Naive thymus-derived CD4-positive, alpha-beta T cell (primary cell): ENCODE results near the gene B4GALT3. TPM values are rescaled to one million over a fixed set of nuclear protein-coding genes. Genes with fewer than 3 reads are reported as not detected.

Experiments
- ATAC-seq: fragments of 150-1000 bp; cut with Tn5 transposase; 2 replicates; pipeline ENCODE4 v1.10.0; 2021; ENCODE audit warnings: mild to moderate bottlenecking, moderate library complexity
- CTCF ChIA-PET: fragments of 350-600 bp; sonication (Branson Sonifier 250); formaldehyde crosslinking; loops from one replicate; lab custom pipeline; 2021; ENCODE audit warnings: antibody characterized with exemption; lab: Charles Lee
- POLR2A ChIA-PET: fragments of 350-600 bp; sonication (Branson Sonifier 250); formaldehyde crosslinking; loops from one replicate; lab custom pipeline; 2021; ENCODE audit warnings: antibody characterized with exemption, inconsistent platforms; lab: Charles Lee
- DNase-seq, 9 donors: peaks; one replicate each; pipeline versions ENCODE4 v3.0.0 to v3.0.0-alpha.2; 2020 to 2022; ENCODE audit warnings: mixed read lengths in 1 of 9
- H3K27ac ChIP-seq: one replicate; pipeline ENCODE4 v1.7.0; 2013; ENCODE audit warnings: mild to moderate bottlenecking, low read depth, low read length, moderate library complexity
- H3K27me3 ChIP-seq, 2 donors: one replicate each; pipeline ENCODE4 v1.7.0; 2013; ENCODE audit warnings: low read length in 2 of 2, mild to moderate bottlenecking in 2 of 2, moderate library complexity in 2 of 2; ENCODE audit not compliant: control insufficient read depth in 2 of 2, insufficient read depth in 2 of 2
- H3K36me3 ChIP-seq, 3 experiments: 1 replicate in 2 of 3; 2 replicates in 1 of 3; pipeline ENCODE4 v1.7.0; 2013; ENCODE audit warnings: low read length in 3 of 3, mild to moderate bottlenecking in 3 of 3, moderate library complexity in 1 of 3; ENCODE audit not compliant: insufficient read depth in 3 of 3, control insufficient read depth in 2 of 3
- H3K4me1 ChIP-seq, 2 donors: one replicate each; pipeline ENCODE4 v1.7.0; 2013; ENCODE audit warnings: low read length in 2 of 2, mild to moderate bottlenecking in 2 of 2, moderate library complexity in 1 of 2; ENCODE audit not compliant: control insufficient read depth in 2 of 2, insufficient read depth in 2 of 2
- H3K4me3 ChIP-seq: 2 replicates; pipeline ENCODE4 v1.7.0; 2013; ENCODE audit warnings: mild to moderate bottlenecking, low read length
- H3K9me3 ChIP-seq, 3 experiments: 1 replicate in 2 of 3; 2 replicates in 1 of 3; pipeline ENCODE4 v1.7.0; 2013; ENCODE audit warnings: low read length in 3 of 3; ENCODE audit not compliant: control insufficient read depth in 2 of 3
- H3K27ac Mint-ChIP-seq, 9 donors: one replicate each; pipeline ENCODE4 v1.8.0; 2020 to 2022; ENCODE audit warnings: mixed read lengths in 9 of 9, mild to moderate bottlenecking in 8 of 9, moderate library complexity in 5 of 9, inconsistent platforms in 2 of 9
- H3K27me3 Mint-ChIP-seq, 5 donors: one replicate each; pipeline ENCODE4 v1.8.0; 2021 to 2022; ENCODE audit warnings: mixed read lengths in 5 of 5, mild to moderate bottlenecking in 1 of 5
- H3K36me3 Mint-ChIP-seq, 5 donors: one replicate each; pipeline ENCODE4 v1.8.0; 2020 to 2022; ENCODE audit warnings: mixed read lengths in 5 of 5, mild to moderate bottlenecking in 3 of 5, inconsistent platforms in 1 of 5
- H3K4me1 Mint-ChIP-seq, 7 donors: one replicate each; pipeline ENCODE4 v1.8.0; 2020 to 2022; ENCODE audit warnings: mixed read lengths in 7 of 7, mild to moderate bottlenecking in 3 of 7, inconsistent platforms in 1 of 7
- H3K4me3 Mint-ChIP-seq, 10 donors: one replicate each; pipeline ENCODE4 v1.8.0; 2020 to 2022; ENCODE audit warnings: mild to moderate bottlenecking in 10 of 10, mixed read lengths in 10 of 10, moderate library complexity in 6 of 10, inconsistent platforms in 2 of 10
- H3K9me3 Mint-ChIP-seq, 11 donors: one replicate each; pipeline ENCODE4 v1.8.0; 2020 to 2022; ENCODE audit warnings: mixed read lengths in 11 of 11, mild to moderate bottlenecking in 4 of 11, inconsistent platforms in 1 of 11, moderate library complexity in 1 of 11
- intact Hi-C, 2 donors: fragments of 100-400 bp; cut with micrococcal nuclease; formaldehyde crosslinking; loops; one replicate each; pipeline ENCODE4 v1.15.1; 2023
- polyA plus RNA-seq, 2 donors: library from polyadenylated mRNA; unstranded; fragments of 300-500 nt; fragmentation: Illumina TruSeq; gene quantifications; one replicate each; pipeline ENCODE4 v1.2.3, GENCODE V29; 2021
- total RNA-seq, 6 experiments: library from RNA in 5 of 6; stranded (reverse) in 5 of 6; gene quantifications; 1 replicate in 5 of 6; 2 replicates in 1 of 6; pipeline ENCODE4 v1.2.3 and lab custom pipeline; 2021 to 2026

The B4GALT3 gene
- total and polyA plus RNA-seq, 7 experiments from 2014 or later = 36.2 to 83.7 (median 52.5) TPM

DNA sequence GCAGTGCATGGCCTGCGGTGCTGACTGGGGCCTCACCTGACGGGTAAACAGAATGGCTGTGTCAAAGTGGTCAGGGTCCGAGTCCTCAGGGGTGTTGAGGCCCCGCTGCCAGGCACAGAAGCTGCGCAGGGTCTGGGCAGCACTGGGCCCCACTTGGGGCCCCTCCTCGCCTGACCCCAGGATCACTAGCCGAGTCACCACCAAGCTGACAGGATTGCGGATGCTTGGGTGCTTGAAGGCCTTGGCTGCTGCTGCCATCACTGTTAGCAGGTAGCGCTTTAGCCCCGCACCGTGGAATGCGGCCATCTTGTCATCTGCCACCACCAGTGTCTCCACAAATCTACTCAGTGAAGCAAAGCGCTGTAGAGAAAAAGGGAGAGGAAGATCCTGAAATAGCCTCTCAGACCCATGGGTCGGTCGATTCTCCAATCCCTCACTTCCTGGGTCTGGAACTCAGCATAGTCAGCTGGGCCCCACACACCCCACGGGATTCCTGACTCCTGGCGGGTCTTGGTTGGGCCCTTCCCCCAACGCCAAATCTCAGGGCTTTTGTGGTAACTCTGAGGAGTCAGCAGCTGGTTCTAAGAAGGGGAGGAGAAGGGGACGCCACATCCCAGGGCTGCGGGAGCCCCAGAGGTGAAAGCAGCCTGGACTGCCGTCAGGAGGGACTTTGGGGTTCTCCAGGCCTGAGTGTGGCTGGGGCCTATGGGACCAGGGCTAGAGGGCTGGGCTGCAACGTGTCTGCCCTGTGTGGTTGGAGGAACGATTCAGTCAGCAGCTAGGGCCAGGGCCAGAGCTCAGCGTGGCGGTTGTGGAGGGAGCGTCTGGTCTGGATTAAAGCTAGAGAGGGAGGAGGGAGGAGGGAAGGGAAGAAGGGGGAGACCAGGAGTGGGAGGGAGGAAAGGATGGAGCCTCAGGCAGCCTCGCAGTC lies 19.5 kb upstream of the B4GALT3 start:
- Histone ChIP-seq H3K27me3 (no peaks in the 10 kb centered on the region), H3K27ac (no peak overlapping the region), H3K4me1 (peaks cover 48 to 54% of the 10 kb centered on the region in 2 donors), H3K9me3 (no peaks in the 10 kb centered on the region), H3K36me3 (no peaks in the 10 kb centered on the region), H3K4me3 (no peak overlapping the region)
- CTCF ChIA-PET = interaction anchor here (1.5 to 1.9 kb wide), 2 partner anchors 8 to 11 kb away, joined by 4 to 6 read pairs; no protein-coding TSS in a partner anchor
- POLR2A ChIA-PET = interaction anchor here (0.6 to 29.1 kb wide), 6 partner anchors 9 to 26 kb away, joined by 3 to 508 read pairs (median 4); partner anchors contain the start of genes APOA2, B4GALT3, FCER1G and TOMM40L
- no peak for ATAC-seq
- intact Hi-C loops = no loop called here
- no peak for DNase-seq
- Mint-ChIP-seq H3K27ac (peak overlapping the region in 1 of 9 donors; percentile 61), H3K9me3 (peaks cover 0 to 2% (median 0%) of the 10 kb centered on the region in 11 donors), H3K27me3 (no peaks in the 10 kb centered on the region), H3K36me3 (no peaks in the 10 kb centered on the region), H3K4me3 (no peak overlapping the region), H3K4me1 (peaks cover 43 to 75% (median 56%) of the 10 kb centered on the region in 7 donors)

DNA sequence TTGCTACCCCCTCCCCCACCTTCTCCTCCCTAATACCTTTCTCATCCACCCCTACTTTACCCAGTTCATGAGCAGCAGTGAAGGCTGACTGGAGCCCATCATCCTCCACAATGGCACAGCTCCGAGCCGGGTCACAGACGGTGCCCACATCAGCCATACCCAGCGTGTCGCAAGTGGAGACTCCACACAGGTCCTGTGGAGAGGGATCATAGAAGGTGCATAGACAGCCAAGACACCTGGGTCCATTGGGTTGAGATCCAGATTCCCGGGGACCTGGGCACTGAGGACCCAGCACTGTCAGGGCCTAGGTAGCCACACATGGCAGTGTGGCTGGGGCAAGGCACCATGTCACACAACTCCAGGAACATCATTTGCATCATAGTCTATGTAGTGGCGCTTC lies 18.8 kb upstream of the B4GALT3 start:
- Mint-ChIP-seq H3K27me3 (no peaks in the 10 kb centered on the region), H3K4me1 (peaks cover 38 to 72% (median 49%) of the 10 kb centered on the region in 7 donors), H3K4me3 (no peak overlapping the region), H3K36me3 (no peaks in the 10 kb centered on the region), H3K9me3 (peaks cover 0 to 2% (median 0%) of the 10 kb centered on the region in 11 donors), H3K27ac (peak overlapping the region in 3 of 9 donors; percentile 60 to 81 (median 63))
- Histone ChIP-seq H3K27me3 (no peaks in the 10 kb centered on the region), H3K4me1 (peaks cover 42 to 47% of the 10 kb centered on the region in 2 donors), H3K27ac (no peak overlapping the region), H3K4me3 (no peak overlapping the region), H3K36me3 (no peaks in the 10 kb centered on the region), H3K9me3 (no peaks in the 10 kb centered on the region)
- intact Hi-C loops = no loop called here
- ChIA-PET POLR2A (interaction anchor here (1.1 to 29.1 kb wide), 3 partner anchors 11 to 27 kb away, joined by 5 to 508 read pairs (median 93); partner anchors contain the start of genes APOA2, FCER1G and TOMM40L), CTCF (interaction anchor here (1.9 kb wide), 1 partner anchor 9 kb away, joined by 4 read pairs; no protein-coding TSS in a partner anchor)
- ATAC-seq (no peak), DNase-seq (no peak)

DNA sequence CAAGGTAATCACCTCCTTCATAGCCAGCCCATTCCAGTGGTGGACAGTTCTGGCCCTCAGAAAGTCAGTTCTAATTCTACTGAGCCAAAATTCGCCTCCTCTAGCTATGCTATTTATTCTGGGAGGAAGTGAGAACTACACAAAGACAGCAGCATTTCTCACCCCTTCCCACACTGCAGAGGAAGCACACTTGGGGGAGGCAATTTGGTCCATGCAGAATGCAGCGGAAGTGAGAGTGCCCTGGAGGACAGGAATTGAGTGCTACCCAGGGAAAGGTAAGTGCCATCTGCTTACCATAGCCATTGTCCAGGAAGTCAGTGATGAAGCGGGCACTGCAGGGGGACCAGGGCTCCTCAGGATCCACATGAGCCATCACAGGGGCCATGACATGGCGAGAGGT lies 17.9 kb upstream of the B4GALT3 start:
- intact Hi-C loops = no loop called here
- no peaks in the 10 kb centered on the region for H3K36me3 ChIP-seq
- H3K4me1 ChIP-seq = peaks cover 32 to 38% of the 10 kb centered on the region in 2 donors
- H3K27ac ChIP-seq = no peak overlapping the region
- H3K27me3 Mint-ChIP-seq = no peaks in the 10 kb centered on the region
- H3K27me3 ChIP-seq = no peaks in the 10 kb centered on the region
- peak overlapping the region in 3 of 10 donors; percentile 3 to 49 (median 36) for H3K4me3 Mint-ChIP-seq
- DNase-seq (no peak), ATAC-seq (peak; percentile 37)
- peaks cover 0 to 2% (median 0%) of the 10 kb centered on the region in 11 donors for H3K9me3 Mint-ChIP-seq
- no peak overlapping the region for H3K4me3 ChIP-seq
- H3K36me3 Mint-ChIP-seq = no peaks in the 10 kb centered on the region
- H3K9me3 ChIP-seq = no peaks in the 10 kb centered on the region
- H3K4me1 Mint-ChIP-seq = peaks cover 31 to 67% (median 40%) of the 10 kb centered on the region in 7 donors
- ChIA-PET CTCF (interaction anchor here (0.6 to 5.3 kb wide), 5 partner anchors 8 to 112 kb away, joined by 3 to 76 read pairs (median 3); partner anchors contain the start of gene TOMM40L), POLR2A (interaction anchor here (1.2 to 29.1 kb wide), 5 partner anchors 8 to 31 kb away, joined by 3 to 508 read pairs (median 93); partner anchors contain the start of genes ADAMTS4, APOA2, FCER1G and NDUFS2)
- H3K27ac Mint-ChIP-seq = peak overlapping the region; percentile 6 to 91 (median 81)

DNA sequence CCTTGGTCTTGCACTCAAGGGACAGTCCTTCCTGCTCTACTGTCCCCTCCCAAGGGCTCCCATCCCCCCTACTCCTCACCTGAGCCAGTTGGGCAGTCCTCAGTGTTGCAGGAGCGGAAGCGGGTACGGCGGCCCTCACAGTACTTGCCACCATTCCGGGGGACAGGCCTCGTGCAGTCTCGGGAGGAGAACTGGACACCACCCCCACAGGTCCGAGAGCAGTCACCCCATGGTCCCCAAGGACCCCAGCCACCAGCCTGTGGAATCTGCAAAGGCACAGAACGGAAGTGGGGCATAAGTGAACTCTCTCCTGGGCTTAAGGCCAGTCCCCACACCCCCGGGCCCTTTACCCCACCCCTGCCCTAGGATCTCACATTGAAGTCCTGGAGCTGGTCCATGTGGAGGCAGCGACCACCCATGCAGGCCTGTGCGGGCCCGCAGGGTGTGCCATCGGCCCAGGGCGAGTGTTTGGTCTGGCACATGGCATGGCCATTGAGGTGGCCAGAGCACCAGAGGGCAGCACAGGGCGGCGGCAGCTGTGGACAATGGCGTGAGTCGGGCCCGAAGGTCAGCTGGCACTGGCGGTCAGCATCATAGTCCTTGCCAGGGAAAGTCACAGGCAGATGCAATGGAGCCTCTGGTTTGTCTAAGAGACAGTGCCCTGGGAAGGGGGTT lies 16.4 kb upstream of the B4GALT3 start:
- no peaks in the 10 kb centered on the region for H3K27me3 ChIP-seq
- H3K9me3 ChIP-seq = no peaks in the 10 kb centered on the region
- H3K27me3 Mint-ChIP-seq = no peaks in the 10 kb centered on the region
- ChIA-PET CTCF (interaction anchor here (1.0 to 5.3 kb wide), 6 partner anchors 8 to 32 kb away, joined by 3 to 76 read pairs (median 30); partner anchors contain the start of genes NDUFS2, PPOX and TOMM40L), POLR2A (interaction anchor here (0.7 to 29.1 kb wide), 8 partner anchors 8 to 40 kb away, joined by 3 to 508 read pairs (median 20); partner anchors contain the start of genes ADAMTS4, APOA2, FCER1G and NDUFS2)
- no peak for ATAC-seq
- no peak for DNase-seq
- H3K36me3 Mint-ChIP-seq = no peaks in the 10 kb centered on the region
- no peak overlapping the region for H3K27ac ChIP-seq
- H3K4me3 ChIP-seq = no peak overlapping the region
- H3K27ac Mint-ChIP-seq = peak overlapping the region in 2 of 9 donors; percentile 9 to 78
- no peaks in the 10 kb centered on the region for H3K36me3 ChIP-seq
- peaks cover 26 to 44% of the 10 kb centered on the region in 2 donors for H3K4me1 ChIP-seq
- intact Hi-C loops = loop anchor here in 1 of 2 donors (2.0 kb wide), 1 partner anchor 17 kb away; the partner anchor contains the start of gene B4GALT3
- H3K4me1 Mint-ChIP-seq = peaks cover 29 to 62% (median 35%) of the 10 kb centered on the region in 7 donors
- H3K4me3 Mint-ChIP-seq = no peak overlapping the region
- peaks cover 0 to 2% (median 0%) of the 10 kb centered on the region in 11 donors for H3K9me3 Mint-ChIP-seq

DNA sequence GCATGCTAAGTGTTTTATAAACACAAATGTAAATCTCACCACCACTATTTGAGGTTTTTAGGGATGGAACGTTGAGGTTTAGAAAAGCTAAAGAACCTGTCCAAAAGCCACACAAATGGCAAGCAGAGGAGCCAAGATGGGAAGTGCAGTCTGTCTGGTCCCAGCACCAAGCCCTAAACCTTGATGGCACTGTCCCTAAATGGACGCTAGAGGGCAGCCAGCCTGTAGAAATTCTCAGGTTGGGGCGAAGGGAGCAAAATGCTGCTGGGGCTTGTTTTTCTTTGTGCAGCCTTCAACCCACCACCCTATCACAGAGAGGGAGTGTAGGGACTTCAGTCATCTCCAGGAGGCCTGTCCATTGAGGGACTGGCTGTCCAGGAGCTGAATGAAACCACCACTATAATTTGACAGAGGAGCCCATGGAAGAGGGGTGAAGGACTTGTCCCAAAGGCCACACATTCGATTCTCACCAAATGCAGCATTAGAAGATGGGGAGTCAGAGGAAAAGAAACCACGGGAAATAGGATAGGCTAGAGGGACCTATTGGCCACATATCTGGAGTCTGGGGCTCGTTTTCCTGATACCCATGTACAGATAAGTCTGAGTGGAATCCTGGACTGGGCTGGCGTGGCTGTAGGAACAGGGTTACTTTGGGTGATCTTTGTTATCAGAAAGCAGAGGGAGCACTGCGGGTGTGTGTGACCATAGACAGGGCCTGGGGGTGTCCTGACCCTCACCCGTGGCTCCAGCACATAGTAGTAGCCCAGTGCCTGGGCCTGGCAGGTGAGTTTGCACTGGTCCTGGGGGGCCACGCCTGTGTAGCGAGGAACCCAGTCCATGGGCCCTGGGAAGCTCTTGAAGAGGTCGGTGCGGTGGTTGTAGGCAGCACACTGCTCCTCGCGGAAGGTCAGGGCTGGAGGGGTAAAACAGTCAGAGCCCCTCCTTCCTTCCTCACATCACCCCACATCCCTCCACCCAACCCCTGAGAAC lies 15.5 kb upstream of the B4GALT3 start:
- no peaks in the 10 kb centered on the region for H3K27me3 ChIP-seq
- Mint-ChIP-seq H3K27me3 (no peaks in the 10 kb centered on the region), H3K36me3 (peaks cover 0 to 1% (median 0%) of the 10 kb centered on the region in 5 donors), H3K4me3 (peak overlapping the region in 5 of 10 donors; percentile 18 to 50 (median 29)), H3K27ac (peak overlapping the region; percentile 51 to 93 (median 85)), H3K4me1 (peaks cover 30 to 68% (median 42%) of the 10 kb centered on the region in 7 donors), H3K9me3 (peaks cover 0 to 2% (median 0%) of the 10 kb centered on the region in 11 donors)
- no peak overlapping the region for H3K4me3 ChIP-seq
- ATAC-seq = peak; percentile 95
- peak in 8 of 9 donors; percentile 53 to 80 (median 74) for DNase-seq
- H3K36me3 ChIP-seq = no peaks in the 10 kb centered on the region
- H3K9me3 ChIP-seq = no peaks in the 10 kb centered on the region
- no peak overlapping the region for H3K27ac ChIP-seq
- peaks cover 34 to 53% of the 10 kb centered on the region in 2 donors for H3K4me1 ChIP-seq
- intact Hi-C loops = loop anchor here (1.0 to 2.0 kb wide), 8 partner anchors 10 to 190 kb away; partner anchors contain the start of genes NDUFS2 (in 2 of the 2) and B4GALT3 (in 1 of the 2)
- POLR2A ChIA-PET = interaction anchor here (0.9 to 29.1 kb wide), 10 partner anchors 10 to 147 kb away, joined by 3 to 508 read pairs (median 14); partner anchors contain the start of genes ADAMTS4, APOA2, B4GALT3 and FCER1G
- CTCF ChIA-PET = interaction anchor here (0.5 to 5.3 kb wide), 17 partner anchors 9 to 189 kb away, joined by 3 to 76 read pairs (median 14); partner anchors contain the start of genes B4GALT3, NDUFS2, PPOX and SDHC
